AG09319 (cell line): ENCODE measurements around the gene DEF6.

ENCODE experiments used
- DNase-seq: peaks from one replicate; pipeline ENCODE4 v3.0.0-alpha.2; 2010; ENCODE audit warnings: low read depth; ENCODE audit errors: extremely low read depth
- CTCF ChIP-seq: IDR thresholded peaks from 2 replicates; pipeline ENCODE4 v1.5.1; 2011; ENCODE audit warnings: low read depth, mild to moderate bottlenecking, inconsistent platforms, low read length, moderate library complexity

The DEF6 gene

GRCh38 chr6:35312076-35312800 is 14.6 kb downstream of the DEF6 start:
- no peak for DNase-seq
- TF ChIP-seq CTCF: no peak

- no peak for TF ChIP-seq CTCF
- DNase-seq: no peak
Observed at GRCh38 chr6:35312807-35313206, 15.2 kb downstream of the DEF6 start.

- TF ChIP-seq CTCF: no peak; the same call in 1 of the 2 replicates
- DNase-seq: no peak
Observed at GRCh38 chr6:35317483-35318195, 20.0 kb downstream of the DEF6 start.

GRCh38 chr6:35318196-35319171 is 20.9 kb downstream of the DEF6 start:
- TF ChIP-seq CTCF: no peak; the same call in 1 of the 2 replicates
- DNase-seq: no peak

- no peak for TF ChIP-seq CTCF
- DNase-seq: no peak
Observed at GRCh38 chr6:35319346-35320030, 21.9 kb downstream of the DEF6 start.

- DNase-seq: no peak
- TF ChIP-seq CTCF: no peak
Observed at GRCh38 chr6:35320031-35320410, 22.4 kb downstream of the DEF6 start.
